ENCODE measurements around the gene ZNF367.
A peak's percentile ranks its signal among the peaks of the same experiment; 100 is the strongest.

The ZNF367 gene

GRCh38 chr9:96418083-96418919 is at the start of gene ZNF367:
TSS of gene ZNF367 (minus strand) at chr9:96418370. CDS start at chr9:96418032, 338 bp downstream.
- peak; percentile 83 for DNase-seq (ENCODE audit: low read depth)

GRCh38 chr9:96467784-96468183 is 49.6 kb upstream of the ZNF367 start:
- no peak for DNase-seq (ENCODE audit: low read depth)

- DNase-seq (ENCODE audit: low read depth): no peak
These were observed 46.3 kb upstream of the ZNF367 start for GRCh38 chr9:96464426-96464825.

GRCh38 chr9:96462541-96462940 is 44.4 kb upstream of the ZNF367 start:
- no peak for DNase-seq (ENCODE audit: low read depth)

GRCh38 chr9:96461336-96461735 is 43.2 kb upstream of the ZNF367 start:
- no peak for DNase-seq (ENCODE audit: low read depth)

- no peak for DNase-seq (ENCODE audit: low read depth)
These were observed 42.7 kb upstream of the ZNF367 start for GRCh38 chr9:96460882-96461281.

- no peak for DNase-seq (ENCODE audit: low read depth)
These were observed 42.3 kb upstream of the ZNF367 start for GRCh38 chr9:96460470-96460869.

- no peak for DNase-seq (ENCODE audit: low read depth)
These were observed 41.3 kb upstream of the ZNF367 start for GRCh38 chr9:96459268-96460007.

- no peak for DNase-seq (ENCODE audit: low read depth)
These were observed 40.1 kb upstream of the ZNF367 start for GRCh38 chr9:96458226-96458625.

GRCh38 chr9:96457266-96457665 is 39.1 kb upstream of the ZNF367 start:
- no peak for DNase-seq (ENCODE audit: low read depth)

GRCh38 chr9:96453625-96454024 is 35.5 kb upstream of the ZNF367 start:
- no peak for DNase-seq (ENCODE audit: low read depth)

GRCh38 chr9:96450613-96451528 is 32.7 kb upstream of the ZNF367 start:
- peak; percentile 27 for DNase-seq (ENCODE audit: low read depth)

- DNase-seq (ENCODE audit: low read depth): peak; percentile 92
These were observed 31.9 kb upstream of the ZNF367 start, which contains the start of gene HABP4 for GRCh38 chr9:96449845-96450612. TSS of gene HABP4 (plus strand) at chr9:96450169. CDS start at chr9:96450280, 111 bp downstream.

GRCh38 chr9:96449523-96449844 is 31.3 kb upstream of the ZNF367 start:
- no peak for DNase-seq (ENCODE audit: low read depth)

GRCh38 chr9:96448546-96449170 is 30.5 kb upstream of the ZNF367 start:
- DNase-seq (ENCODE audit: low read depth): no peak

GRCh38 chr9:96447406-96447805 is 29.2 kb upstream of the ZNF367 start:
- no peak for DNase-seq (ENCODE audit: low read depth)

GRCh38 chr9:96442491-96442890 is 24.3 kb upstream of the ZNF367 start:
- DNase-seq (ENCODE audit: low read depth): no peak

- no peak for DNase-seq (ENCODE audit: low read depth)
These were observed 23.8 kb upstream of the ZNF367 start for GRCh38 chr9:96441798-96442445.

- DNase-seq (ENCODE audit: low read depth): no peak
These were observed 22.6 kb upstream of the ZNF367 start for GRCh38 chr9:96440671-96441199.

- no peak for DNase-seq (ENCODE audit: low read depth)
These were observed 19.3 kb upstream of the ZNF367 start for GRCh38 chr9:96437454-96437853.
